Stomach (tissue), 9 donors: ENCODE measurements around the gene ASS1. TPM values are rescaled to one million over a fixed set of nuclear protein-coding genes. Genes with fewer than 3 reads are reported as not detected.

Source experiments
- DNase-seq, 2 donors: peaks; one replicate each; pipeline versions ENCODE4 v3.0.0 to v3.0.0-alpha.2; 2013 to 2019
- H3K27ac ChIP-seq, 5 donors: fragments of 200-600 bp in 4 of 5; sonication (generic) in 4 of 5; one replicate each; pipeline ENCODE4 v1.5.1; 2013 to 2019; ENCODE audit warnings: mild to moderate bottlenecking in 1 of 5, moderate library complexity in 1 of 5
- H3K27me3 ChIP-seq, 3 donors: fragments of 200-600 bp; sonication (generic); one replicate each; pipeline ENCODE4 v1.5.1; 2017 to 2019; ENCODE audit warnings: mixed run types in 1 of 3
- H3K36me3 ChIP-seq, 4 donors: fragments of 200-600 bp; sonication (generic); 1 replicate in 3 of 4; 2 replicates in 1 of 4; pipeline ENCODE4 v1.5.1; 2016 to 2019
- H3K4me1 ChIP-seq, 4 donors: fragments of 200-600 bp; sonication (generic); one replicate each; pipeline ENCODE4 v1.5.1; 2016 to 2019
- H3K4me3 ChIP-seq, 4 donors: fragments of 200-600 bp; sonication (generic) in 3 of 4; one replicate each; pipeline ENCODE4 v1.5.1; 2016 to 2019; ENCODE audit warnings: mild to moderate bottlenecking in 1 of 4
- H3K9me3 ChIP-seq, 4 donors: fragments of 200-600 bp; sonication (generic); one replicate each; pipeline ENCODE4 v1.5.1; 2016 to 2019
- CTCF ChIP-seq, 7 experiments: fragments of 450-650 bp in 4 of 7; fragments of 200-600 bp in 3 of 7; sonication (generic) in 3 of 7; IDR thresholded peaks; one replicate each; pipeline ENCODE4 v1.5.1; 2016 to 2019; ENCODE audit warnings: antibody characterized with exemption in 7 of 7, control low read depth in 2 of 7, mild to moderate bottlenecking in 1 of 7
- EP300 ChIP-seq: sonication (generic); formaldehyde crosslinking; IDR thresholded peaks from one replicate; pipeline ENCODE4 v1.6.1; 2017; ENCODE audit warnings: antibody characterized with exemption
- POLR2A ChIP-seq, 4 donors: fragments of 450-650 bp; IDR thresholded peaks; one replicate each; pipeline ENCODE4 v1.6.1; 2016; ENCODE audit warnings: antibody characterized with exemption in 4 of 4, control low read depth in 2 of 4, mild to moderate bottlenecking in 1 of 4, moderate library complexity in 1 of 4
- POLR2AphosphoS5 ChIP-seq, 3 donors: sonication (generic); formaldehyde crosslinking; IDR thresholded peaks; one replicate each; pipeline ENCODE4 v1.6.1; 2016; ENCODE audit warnings: antibody characterized with exemption in 3 of 3
- WGBS, 5 donors: extraction: QIAGEN DNeasy Blood & Tissue Kit in 3 of 5; methylation state at CpG; one replicate each; pipeline versions ENCODE4 v1.1.5 to v1.1.7; 2013 to 2018; 5-methylcytosine and 5-hydroxymethylcytosine counted together
- intact Hi-C: fragments of 100-400 bp; cut with DNase I; formaldehyde crosslinking; loops from one replicate; pipeline ENCODE4 v1.15.1; 2023; ENCODE audit warnings: low total_unique reads
- polyA plus RNA-seq, 3 donors: library from polyadenylated mRNA; stranded (reverse); fragments of 200-250 nt; gene quantifications; one replicate each; pipeline ENCODE4 v1.2.3, GENCODE V29; 2013
- total RNA-seq, 5 donors: library from RNA; depleted of rRNA; stranded (reverse); fragments of >200 nt; gene quantifications; one replicate each; pipeline versions ENCODE4 v1.1.0 to v1.2.3, GENCODE V29; 2014 to 2016
- donor health status: healthy with polysubstance abuse.
- donor health status: Bipolar disorder and iron deficiency.
- donor health status: healthy.

Gene ASS1
- total and polyA plus RNA-seq, 8 donors: 9.8 to 147 (median 60.1) TPM

GRCh38 chr9:130402645-130403440 is 41.9 kb upstream of the ASS1 start:
- H3K27me3 ChIP-seq: peaks cover 0 to 4% (median 0%) of the 10 kb centered on the region in 3 donors
- no peak for DNase-seq
- intact Hi-C loops: no loop called here
- no peak overlapping the region for H3K4me3 ChIP-seq
- H3K27ac ChIP-seq: no peak overlapping the region
- no peaks in the 10 kb centered on the region for H3K4me1 ChIP-seq
- H3K36me3 ChIP-seq: peaks cover 0 to 9% (median 0%) of the 10 kb centered on the region in 4 donors
- no peaks in the 10 kb centered on the region for H3K9me3 ChIP-seq
- 81 to 88% (median 86%) methylated on average over 17 to 28 of the region's 28 CpGs for WGBS, 5 donors
- TF ChIP-seq POLR2A (IDR thresholded peaks at IDR 0.05) (no peak), CTCF (IDR thresholded peaks at IDR 0.05) (no peak), EP300 (no peak), POLR2AphosphoS5 (IDR thresholded peaks at IDR 0.05) (no peak)

GRCh38 chr9:130405657-130406257 is 39.0 kb upstream of the ASS1 start:
- TF ChIP-seq POLR2AphosphoS5 (IDR thresholded peaks at IDR 0.05): no peak
- TF ChIP-seq EP300: no peak
- TF ChIP-seq POLR2A (IDR thresholded peaks at IDR 0.05): no peak
- no peak for TF ChIP-seq CTCF (IDR thresholded peaks at IDR 0.05)
- intact Hi-C loops: no loop called here
- DNase-seq: no peak
- no peaks in the 10 kb centered on the region for H3K27me3 ChIP-seq
- no peaks in the 10 kb centered on the region for H3K9me3 ChIP-seq
- H3K27ac ChIP-seq: no peak overlapping the region
- no peaks in the 10 kb centered on the region for H3K4me1 ChIP-seq
- H3K4me3 ChIP-seq: no peak overlapping the region
- WGBS, 5 donors: 78 to 98% (median 93%) methylated on average over 6 to 22 of the region's 22 CpGs
- peaks cover 0 to 9% (median 0%) of the 10 kb centered on the region in 4 donors for H3K36me3 ChIP-seq

- Histone ChIP-seq H3K27me3 (no peaks in the 10 kb centered on the region), H3K36me3 (peaks cover 0 to 9% (median 0%) of the 10 kb centered on the region in 4 donors), H3K9me3 (no peaks in the 10 kb centered on the region), H3K27ac (no peak overlapping the region), H3K4me3 (no peak overlapping the region), H3K4me1 (peaks cover 0 to 6% (median 0%) of the 10 kb centered on the region in 4 donors)
- intact Hi-C loops: no loop called here
- TF ChIP-seq CTCF (IDR thresholded peaks at IDR 0.05) (no peak), EP300 (no peak)
- WGBS, 5 donors: 81 to 87% (median 84%) methylated on average over 9 to 10 of the region's 10 CpGs
- DNase-seq: no peak
These were observed 38.4 kb upstream of the ASS1 start for GRCh38 chr9:130406278-130406895.

- no peak for TF ChIP-seq EP300
- no peak for TF ChIP-seq POLR2A (IDR thresholded peaks at IDR 0.05)
- TF ChIP-seq CTCF (IDR thresholded peaks at IDR 0.05): no peak
- TF ChIP-seq POLR2AphosphoS5 (IDR thresholded peaks at IDR 0.05): no peak
- Histone ChIP-seq H3K4me1 (peaks cover 0 to 9% (median 0%) of the 10 kb centered on the region in 4 donors), H3K9me3 (no peaks in the 10 kb centered on the region), H3K27ac (no peak overlapping the region), H3K27me3 (no peaks in the 10 kb centered on the region), H3K36me3 (peaks cover 0 to 9% (median 0%) of the 10 kb centered on the region in 4 donors), H3K4me3 (no peak overlapping the region)
- 75 to 82% (median 82%) methylated on average over 9 of the region's 9 CpGs for WGBS, 5 donors
- DNase-seq: no peak
- intact Hi-C loops: no loop called here
These were observed 36.7 kb upstream of the ASS1 start for GRCh38 chr9:130407916-130408663.
